Psoas muscle (tissue), 8 donors: ENCODE results near the gene LDB3. TPM values are rescaled to one million over a fixed set of nuclear protein-coding genes. Genes with fewer than 3 reads are reported as not detected.
A peak's percentile ranks its signal among the peaks of the same experiment; 100 is the strongest.

Source experiments
- ATAC-seq, 4 donors: fragments of 200-7000 bp; cut with Tn5 transposase; one replicate each; pipeline ENCODE4 v1.9.1; 2020; ENCODE audit warnings: moderate library complexity in 3 of 4, mild to moderate bottlenecking in 2 of 4
- DNase-seq, 2 donors: peaks; one replicate each; pipeline ENCODE4 v3.0.0-alpha.2; 2020
- H3K27ac ChIP-seq: fragments of 200-600 bp; one replicate; pipeline ENCODE4 v1.8.0; 2022
- H3K27me3 ChIP-seq, 3 donors: fragments of 200-600 bp in 1 of 3; one replicate each; pipeline versions ENCODE4 v1.6.1 to v1.8.0; 2013 to 2022; ENCODE audit warnings: low read length in 2 of 3, mild to moderate bottlenecking in 2 of 3, moderate library complexity in 1 of 3; ENCODE audit not compliant: insufficient read depth in 3 of 3
- H3K36me3 ChIP-seq, 2 donors: fragments of 200-600 bp in 1 of 2; one replicate each; pipeline versions ENCODE4 v1.6.1 to v1.8.0; 2013 to 2022; ENCODE audit warnings: low read depth in 1 of 2, mild to moderate bottlenecking in 1 of 2, moderate library complexity in 1 of 2; ENCODE audit not compliant: insufficient read depth in 1 of 2
- H3K4me1 ChIP-seq: fragments of 200-600 bp; one replicate; pipeline ENCODE4 v1.8.0; 2022
- H3K4me3 ChIP-seq: fragments of 200-600 bp; one replicate; pipeline ENCODE4 v1.8.0; 2022; ENCODE audit warnings: mild to moderate bottlenecking
- H3K9me3 ChIP-seq: fragments of 200-600 bp; one replicate; pipeline ENCODE4 v1.8.0; 2022
- WGBS, 3 donors: extraction: QIAGEN DNeasy Blood & Tissue Kit; methylation state at CpG; one replicate each; pipeline versions ENCODE4 v1.1.6 to v1.1.7; 2013; 5-methylcytosine and 5-hydroxymethylcytosine counted together
- intact Hi-C, 2 donors: fragments of 100-400 bp; cut with DNase I; formaldehyde crosslinking; loops; one replicate each; pipeline versions ENCODE4 v1.11.0 to v1.14.2; 2022
- polyA plus RNA-seq, 3 donors: library from polyadenylated mRNA; stranded (reverse); fragments of 200-250 nt; gene quantifications; one replicate each; pipeline ENCODE4 v1.2.3, GENCODE V29; 2013
- total RNA-seq, 4 donors: library from RNA; stranded (reverse); fragmentation: NEBNext Ultra II Directional in 2 of 4; extraction: Animal tissue kit (Norgen Biotek cat#: 25700) in 2 of 4; gene quantifications; one replicate each; pipeline versions ENCODE4 v1.2.1 to v1.2.4, GENCODE V29; 2021 to 2023
- TF ChIP-seq, protein P1 (sequence below): fragments of 200-600 bp; IDR thresholded peaks from one replicate; pipeline ENCODE4 v1.8.0; 2022; ENCODE audit warnings: antibody characterized with exemption
- donor health status: healthy with polysubstance abuse.
- donor health status: DM: no; HTN: no; CAD: no; lungs with moderate emphysema.
- donor health status: Bipolar disorder and iron deficiency.
- donor health status: healthy.
- donor health status: DM: yes; HTN: yes; CAD: no.
- donor health status: DM: no; HTN: no; CAD: no.
- donor health status: DM: no; HTN: no; CAD: no.
- donor health status: DM: yes; HTN: yes; CAD: no.

Gene LDB3
- total and polyA plus RNA-seq, 7 donors, result 108 to 2,187 (median 615) TPM

DNA sequence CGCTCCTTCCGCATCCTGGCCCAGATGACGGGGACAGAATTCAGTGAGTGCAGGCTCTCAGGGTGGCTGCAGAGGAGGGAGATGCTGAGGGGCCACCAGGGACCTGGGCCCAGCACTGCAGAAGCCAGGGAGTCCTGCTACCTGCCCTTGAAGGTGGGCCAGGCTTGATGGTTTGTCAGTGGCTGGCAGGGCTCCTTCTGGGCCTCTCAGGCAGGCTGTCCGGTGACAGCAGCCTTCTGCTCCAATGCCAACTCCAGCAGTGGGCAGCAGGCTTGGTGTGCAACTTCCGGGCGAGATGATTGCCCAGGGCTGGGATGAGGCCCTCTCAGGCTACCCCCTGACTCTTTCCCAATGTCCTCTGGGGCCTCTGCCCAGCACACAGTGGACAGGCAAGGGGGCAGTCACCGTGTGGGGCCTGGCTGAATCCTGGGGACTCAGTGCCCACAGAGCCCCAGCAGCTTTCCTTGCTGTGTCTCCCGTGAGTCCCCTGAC lies 23.8 kb downstream of the LDB3 start:
- Histone ChIP-seq H3K27ac (peak overlapping the region; percentile 63), H3K9me3 (no peaks in the 10 kb centered on the region), H3K27me3 (no peaks in the 10 kb centered on the region), H3K4me3 (no peak overlapping the region), H3K4me1 (peaks cover 35% of the 10 kb centered on the region), H3K36me3 (peaks cover 0 to 90% of the 10 kb centered on the region in 2 donors)
- TF ChIP-seq, protein P1, sequence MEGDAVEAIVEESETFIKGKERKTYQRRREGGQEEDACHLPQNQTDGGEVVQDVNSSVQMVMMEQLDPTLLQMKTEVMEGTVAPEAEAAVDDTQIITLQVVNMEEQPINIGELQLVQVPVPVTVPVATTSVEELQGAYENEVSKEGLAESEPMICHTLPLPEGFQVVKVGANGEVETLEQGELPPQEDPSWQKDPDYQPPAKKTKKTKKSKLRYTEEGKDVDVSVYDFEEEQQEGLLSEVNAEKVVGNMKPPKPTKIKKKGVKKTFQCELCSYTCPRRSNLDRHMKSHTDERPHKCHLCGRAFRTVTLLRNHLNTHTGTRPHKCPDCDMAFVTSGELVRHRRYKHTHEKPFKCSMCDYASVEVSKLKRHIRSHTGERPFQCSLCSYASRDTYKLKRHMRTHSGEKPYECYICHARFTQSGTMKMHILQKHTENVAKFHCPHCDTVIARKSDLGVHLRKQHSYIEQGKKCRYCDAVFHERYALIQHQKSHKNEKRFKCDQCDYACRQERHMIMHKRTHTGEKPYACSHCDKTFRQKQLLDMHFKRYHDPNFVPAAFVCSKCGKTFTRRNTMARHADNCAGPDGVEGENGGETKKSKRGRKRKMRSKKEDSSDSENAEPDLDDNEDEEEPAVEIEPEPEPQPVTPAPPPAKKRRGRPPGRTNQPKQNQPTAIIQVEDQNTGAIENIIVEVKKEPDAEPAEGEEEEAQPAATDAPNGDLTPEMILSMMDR, result no peak
- intact Hi-C loops, result loop anchor here (5.0 kb wide), 1 partner anchor 205 kb away; no protein-coding TSS in a partner anchor
- peak in 1 of 2 donors; percentile 73 for DNase-seq
- peak; percentile 24 to 49 (median 47) for ATAC-seq
- 55 to 66% (median 57%) methylated on average over 8 of the region's 8 CpGs for WGBS, 3 donors

DNA sequence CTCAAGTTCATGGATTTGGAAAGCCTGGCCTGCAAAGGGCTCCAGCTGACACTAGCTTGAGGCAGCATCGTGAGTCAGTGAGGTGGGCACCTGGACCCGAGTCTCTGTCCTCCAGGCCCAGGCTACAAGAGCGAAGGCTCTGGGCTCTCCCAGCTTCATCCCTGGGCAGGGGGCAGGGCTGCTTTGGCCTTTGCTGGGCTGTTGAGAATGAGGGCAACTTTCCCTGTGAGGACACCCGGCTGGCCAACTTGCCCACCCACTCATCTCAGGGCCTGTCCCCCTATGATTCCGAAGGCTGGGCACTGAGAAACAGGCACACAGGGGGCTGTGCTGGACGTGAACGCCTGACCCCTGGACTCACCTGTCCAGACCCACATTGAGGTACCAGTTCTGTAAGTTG lies 24.4 kb downstream of the LDB3 start:
- H3K27ac ChIP-seq, result peak overlapping the region; percentile 63
- peaks cover 0 to 88% of the 10 kb centered on the region in 2 donors for H3K36me3 ChIP-seq
- intact Hi-C loops, result loop anchor here (5.0 kb wide), 1 partner anchor 205 kb away; no protein-coding TSS in a partner anchor
- no peak for DNase-seq
- H3K4me1 ChIP-seq, result peaks cover 32% of the 10 kb centered on the region
- H3K9me3 ChIP-seq, result no peaks in the 10 kb centered on the region
- H3K27me3 ChIP-seq, result no peaks in the 10 kb centered on the region
- ATAC-seq, result no peak
- WGBS, 3 donors, result 81 to 92% (median 87%) methylated on average over 7 of the region's 7 CpGs
- TF ChIP-seq, protein P1, result no peak
- no peak overlapping the region for H3K4me3 ChIP-seq

DNA sequence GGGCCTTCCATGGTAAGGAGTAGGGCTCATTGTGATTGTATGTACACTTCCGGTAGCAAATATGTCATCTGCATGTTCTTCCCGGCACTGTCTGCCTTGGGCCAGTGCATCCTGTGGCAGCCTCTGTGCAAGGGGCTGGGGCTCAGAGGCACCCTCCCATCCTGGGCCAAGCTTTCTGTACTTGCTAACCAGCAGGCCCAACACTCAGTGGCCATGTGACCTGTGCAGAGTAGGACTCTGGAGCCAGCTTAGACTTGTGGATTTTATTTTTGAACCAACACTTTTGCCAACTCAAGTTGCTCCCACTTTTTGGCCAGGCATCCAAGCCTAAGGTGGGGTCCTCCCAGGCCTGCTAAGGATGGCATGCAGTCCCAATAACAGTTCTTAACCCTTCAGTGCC lies 25.0 kb downstream of the LDB3 start:
- TF ChIP-seq, protein P1, result no peak
- Histone ChIP-seq H3K4me3 (no peak overlapping the region), H3K36me3 (peaks cover 0 to 89% of the 10 kb centered on the region in 2 donors), H3K27me3 (no peaks in the 10 kb centered on the region), H3K9me3 (no peaks in the 10 kb centered on the region), H3K27ac (peak overlapping the region; percentile 63), H3K4me1 (peaks cover 33% of the 10 kb centered on the region)
- WGBS, 3 donors, result 39 to 67% (median 63%) methylated on average over 2 of the region's 2 CpGs
- intact Hi-C loops, result loop anchor here (5.0 kb wide), 1 partner anchor 204 kb away; no protein-coding TSS in a partner anchor
- ATAC-seq (no peak), DNase-seq (no peak)

DNA sequence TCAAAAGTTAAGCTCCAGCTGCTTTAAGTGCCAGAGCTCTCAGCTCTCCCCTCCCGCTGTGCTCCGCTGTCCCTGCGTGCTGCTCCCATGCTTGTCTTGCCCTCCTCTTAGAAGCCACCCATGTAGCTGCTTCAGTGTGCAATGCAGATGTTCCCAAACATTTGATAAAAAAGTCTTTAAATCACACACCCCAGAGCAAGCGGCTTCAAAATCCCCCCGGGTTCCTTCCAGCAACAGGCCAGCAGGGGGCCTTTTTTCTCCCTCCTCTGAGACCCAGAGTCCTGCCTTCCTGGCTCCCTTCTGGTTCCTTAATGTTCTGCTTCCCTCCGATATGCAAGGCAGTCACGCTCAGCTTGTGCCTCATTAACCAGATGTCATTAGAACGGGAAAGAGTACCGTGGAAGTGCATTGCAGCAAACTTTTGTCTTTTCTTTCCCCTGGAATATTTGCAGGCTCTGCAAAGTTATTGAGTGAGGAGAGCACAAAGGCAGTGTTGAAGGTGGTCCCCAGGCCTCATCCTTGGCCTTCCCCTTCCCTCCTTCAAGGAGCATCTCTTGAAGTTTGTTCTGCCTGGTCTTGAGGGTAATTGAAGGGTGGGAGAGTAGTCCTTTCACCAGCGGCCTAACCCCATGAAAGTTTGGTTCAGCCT lies 25.5 kb downstream of the LDB3 start:
- ATAC-seq (no peak), DNase-seq (no peak)
- H3K36me3 ChIP-seq, result peaks cover 0 to 91% of the 10 kb centered on the region in 2 donors
- TF ChIP-seq, protein P1, result peak; percentile 41
- peaks cover 33% of the 10 kb centered on the region for H3K4me1 ChIP-seq
- H3K9me3 ChIP-seq, result no peaks in the 10 kb centered on the region
- intact Hi-C loops, result loop anchor here (5.0 kb wide), 1 partner anchor 203 kb away; no protein-coding TSS in a partner anchor
- H3K4me3 ChIP-seq, result no peak overlapping the region
- peak overlapping the region; percentile 63 for H3K27ac ChIP-seq
- H3K27me3 ChIP-seq, result no peaks in the 10 kb centered on the region
- WGBS, 3 donors, result 18 to 32% (median 19%) methylated on average over 10 of the region's 10 CpGs
